Stimulated activated CD4-positive, alpha-beta T cell treated with anti-CD3 and anti-CD28 coated beads, Interleukin-4, amount 100 ng/mL, for 48 hours (primary cell): ENCODE data around the gene BORCS6.
A peak's percentile ranks its signal among the peaks of the same experiment; 100 is the strongest.

Source experiments
- DNase-seq, 2 donors: peaks; one replicate each; pipeline ENCODE4 v3.0.0-alpha.2; 2020; ENCODE audit warnings: low read depth in 2 of 2

The BORCS6 gene

GRCh38 chr17:8210761-8211458 lies 20.9 kb upstream of the BORCS6 start:
- DNase-seq, result no peak

- peak; percentile 88 to 92 for DNase-seq
Measured at GRCh38 chr17:8209907-8210760, 20.2 kb upstream of the BORCS6 start, which contains the start of gene AURKB. Gene AURKB (minus strand): TSS chr17:8210575. CDS start chr17:8210224, 351 bp downstream.

DNA sequence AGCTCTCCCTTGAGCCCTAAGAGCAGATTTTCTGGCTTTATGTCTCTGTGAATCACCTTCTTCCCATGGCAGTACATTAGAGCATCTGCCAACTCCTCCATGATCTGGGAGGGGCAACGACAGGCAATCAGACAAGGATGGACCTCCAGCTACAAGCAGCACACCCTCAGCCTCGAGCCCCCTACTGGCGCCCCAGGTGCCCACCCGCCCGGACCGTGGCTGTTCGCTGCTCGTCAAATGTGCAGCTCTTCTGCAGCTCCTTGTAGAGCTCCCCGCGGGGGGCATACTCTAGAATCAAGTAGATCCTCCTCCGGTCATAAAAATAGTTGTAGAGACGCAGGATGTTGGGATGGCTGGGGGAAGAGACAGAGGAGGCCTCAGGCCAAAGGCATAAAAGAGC lies 16.6 kb upstream of the BORCS6 start:
- no peak for DNase-seq

DNA sequence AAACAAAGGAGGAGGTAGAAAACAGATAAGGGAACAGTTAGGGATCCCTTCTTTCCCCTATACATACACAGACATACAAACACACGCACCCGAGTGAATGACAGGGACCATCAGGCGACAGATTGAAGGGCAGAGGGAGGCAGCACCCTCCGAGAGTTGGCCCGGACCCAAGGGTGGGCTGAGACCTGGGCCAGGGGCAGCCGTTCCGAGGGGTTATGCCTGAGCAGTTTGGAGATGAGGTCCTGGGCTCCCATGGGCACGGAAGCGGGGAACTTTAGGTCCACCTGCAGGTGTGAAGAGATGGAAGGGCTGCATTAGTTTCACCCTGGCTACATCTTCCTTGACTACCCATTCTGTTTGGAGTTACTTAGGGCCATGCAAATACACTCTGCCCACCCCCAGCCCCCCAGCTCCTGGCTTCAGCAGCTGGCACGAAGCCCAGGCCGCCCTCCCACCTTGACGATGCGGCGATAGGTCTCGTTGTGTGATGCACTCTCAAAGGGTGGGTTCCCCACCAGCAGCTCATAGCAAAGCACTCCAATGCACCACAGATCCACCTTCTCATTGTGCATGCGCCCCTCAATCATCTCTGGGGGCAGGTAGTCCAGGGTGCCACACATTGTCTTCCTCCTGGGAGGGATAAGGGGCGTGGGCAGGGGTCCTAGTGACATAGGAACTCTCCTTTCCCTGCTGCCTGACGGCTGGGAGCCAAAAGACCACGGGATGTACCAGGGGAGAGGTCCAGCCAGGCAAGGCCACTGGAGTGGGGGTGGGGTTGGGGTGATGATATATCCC lies 15.0 kb upstream of the BORCS6 start:
- DNase-seq, result no peak

- DNase-seq, result peak in 1 of 2 donors; percentile 49
Measured at GRCh38 chr17:8192070-8192815, 2.3 kb upstream of the BORCS6 start.

GRCh38 chr17:8190506-8190905 lies 526 bp upstream of the BORCS6 start:
- DNase-seq, result no peak

DNA sequence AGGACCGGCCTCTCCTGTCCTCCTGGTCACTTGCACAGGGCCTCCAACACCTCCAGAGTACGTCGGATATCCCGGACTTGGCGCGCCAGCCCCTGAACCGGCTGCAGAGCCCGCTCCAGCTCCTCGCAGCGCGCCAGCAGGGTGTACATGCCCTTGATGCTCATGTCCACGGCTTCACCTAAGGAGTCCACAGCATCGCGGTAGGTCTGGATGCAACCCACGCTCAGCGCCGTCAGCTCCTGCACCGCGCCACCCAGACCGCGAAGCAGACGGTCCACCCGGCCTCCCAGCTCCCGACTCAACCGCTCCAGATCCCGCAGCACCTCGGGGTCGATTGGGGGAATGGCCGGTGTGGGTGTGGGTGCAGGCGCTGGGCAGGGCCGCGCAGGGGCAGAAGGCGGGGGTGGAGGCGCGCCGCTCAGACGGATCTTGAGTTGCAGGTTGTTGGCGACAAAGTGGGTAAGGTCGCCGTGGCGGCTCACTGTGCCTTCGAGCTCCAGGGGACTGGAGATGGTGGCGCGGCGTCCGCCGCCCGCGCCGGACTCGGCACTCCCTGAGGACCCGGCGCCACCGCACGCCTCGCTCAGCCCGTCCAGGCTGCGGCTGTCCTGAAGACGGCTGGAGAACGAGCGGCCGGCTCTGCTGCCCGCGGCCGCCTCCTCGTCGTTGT lies 804 bp downstream of the BORCS6 start:
- no peak for DNase-seq

GRCh38 chr17:8188263-8188839 lies 1.6 kb downstream of the BORCS6 start:
- no peak for DNase-seq

GRCh38 chr17:8187517-8188262 lies 2.3 kb downstream of the BORCS6 start:
- DNase-seq, result peak; percentile 83 to 94

DNA sequence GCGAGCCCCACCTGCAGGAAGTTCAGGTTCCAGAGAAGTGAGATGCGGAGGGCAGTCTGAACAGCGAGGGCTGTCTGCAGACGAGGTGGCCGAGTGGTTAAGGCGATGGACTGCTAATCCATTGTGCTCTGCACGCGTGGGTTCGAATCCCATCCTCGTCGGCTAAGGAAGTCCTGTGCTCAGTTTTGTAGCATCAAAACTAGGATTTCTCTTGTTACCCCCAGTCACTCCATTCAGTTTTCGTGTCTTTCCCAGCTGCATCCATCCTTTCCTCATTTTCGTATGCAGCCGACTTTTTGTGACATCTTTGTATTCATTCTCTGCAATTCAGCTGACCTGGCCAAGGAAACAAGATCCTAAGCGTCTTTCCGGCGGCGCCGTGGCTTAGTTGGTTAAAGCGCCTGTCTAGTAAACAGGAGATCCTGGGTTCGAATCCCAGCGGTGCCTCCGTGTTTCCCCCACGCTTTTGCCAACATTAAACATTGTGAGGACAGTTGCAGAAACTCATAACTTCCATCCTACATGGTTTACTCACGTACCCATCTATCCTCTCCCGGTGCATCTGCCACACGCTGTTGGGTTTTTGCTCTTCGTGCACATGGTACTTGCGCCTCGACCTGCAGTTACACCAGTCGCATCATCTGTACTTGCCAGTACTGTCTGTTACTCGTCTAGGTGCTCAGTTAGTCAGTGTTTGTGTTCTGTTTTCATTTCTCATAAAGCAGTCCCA lies 3.0 kb downstream of the BORCS6 start:
- DNase-seq, result peak; percentile 90 to 99

DNA sequence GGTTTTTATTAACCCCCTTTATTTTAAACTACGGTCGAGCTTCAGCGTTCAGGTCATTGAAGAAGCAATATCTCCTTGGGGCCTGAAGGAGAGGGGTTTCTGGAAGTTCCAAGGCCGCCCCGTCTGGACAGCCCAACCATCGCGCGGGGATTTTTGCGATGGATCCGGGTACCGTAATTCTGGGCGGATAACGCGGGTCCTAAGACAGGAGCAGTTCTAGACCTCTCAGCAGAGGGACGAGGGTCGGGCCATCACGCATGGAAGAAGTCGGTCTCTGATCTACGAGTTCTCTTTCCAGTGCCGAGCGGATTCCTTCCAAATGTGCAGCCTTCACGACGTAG lies 3.6 kb downstream of the BORCS6 start:
- no peak for DNase-seq

DNA sequence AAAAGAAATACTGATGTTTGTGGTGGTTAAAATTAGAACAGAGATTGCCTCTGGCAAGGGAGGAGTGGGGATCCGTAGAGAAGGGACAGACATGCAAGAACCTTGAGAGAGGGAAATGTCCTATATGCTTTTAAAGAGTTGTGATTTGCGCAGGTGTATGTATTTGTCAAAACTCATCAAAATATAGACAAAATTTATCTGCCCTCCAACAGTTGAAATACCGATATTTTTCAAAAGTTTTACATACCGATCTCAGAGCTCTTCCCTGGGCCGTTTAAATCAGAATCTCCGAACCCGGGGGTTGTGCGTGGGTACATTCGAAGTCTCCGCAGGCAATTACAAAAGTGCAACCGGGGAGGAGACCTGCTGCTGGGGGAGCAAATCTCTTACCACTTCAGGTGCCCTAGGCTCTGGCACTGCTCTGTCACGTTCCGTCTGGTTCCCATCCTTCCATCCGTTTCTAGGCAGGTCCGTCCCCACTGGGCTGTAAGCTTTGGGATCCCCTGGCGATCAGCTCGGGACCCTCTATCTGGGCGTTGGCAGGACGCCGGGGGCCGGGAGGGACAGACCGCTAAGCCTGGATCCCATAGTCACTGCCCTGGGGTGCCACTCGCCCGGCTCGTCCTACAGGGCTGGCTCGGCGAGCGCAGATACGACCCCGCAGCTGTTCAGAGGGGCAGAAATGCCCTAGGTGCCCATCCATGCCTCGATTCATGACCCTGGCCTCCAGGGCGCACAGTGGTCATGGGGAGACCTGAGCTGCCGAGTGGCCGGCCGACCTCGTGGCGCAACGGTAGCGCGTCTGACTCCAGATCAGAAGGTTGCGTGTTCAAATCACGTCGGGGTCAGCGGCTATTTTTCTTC lies 4.2 kb downstream of the BORCS6 start:
- peak; percentile 83 to 98 for DNase-seq

GRCh38 chr17:8176998-8177731 lies 12.8 kb downstream of the BORCS6 start:
- DNase-seq, result no peak

GRCh38 chr17:8176197-8176940 lies 13.6 kb downstream of the BORCS6 start, which contains the start of gene TMEM107:
Gene TMEM107 (minus strand): TSS chr17:8176380. CDS start chr17:8176286, 94 bp downstream.
- peak; percentile 79 to 87 for DNase-seq

DNA sequence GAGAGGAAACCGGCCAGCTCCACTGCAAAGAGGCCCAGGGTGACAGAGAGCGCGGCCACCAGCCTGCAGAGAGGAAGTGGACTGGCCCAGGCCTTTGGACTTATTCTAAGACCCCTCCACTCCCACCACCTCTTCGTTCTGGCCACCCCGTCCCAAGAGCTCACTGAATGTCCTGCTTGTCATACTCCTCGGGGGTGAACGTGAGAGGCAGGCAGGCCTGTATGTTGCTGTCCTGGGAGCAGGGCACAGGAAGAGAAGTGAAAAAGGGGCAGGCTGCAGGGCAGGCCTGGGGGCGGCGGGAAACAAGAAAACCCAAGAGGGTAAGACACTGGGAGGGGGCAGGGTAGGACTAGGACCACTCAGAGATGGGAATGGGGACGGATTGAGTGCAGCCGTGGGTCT lies 14.2 kb downstream of the BORCS6 start:
- DNase-seq, result no peak

DNA sequence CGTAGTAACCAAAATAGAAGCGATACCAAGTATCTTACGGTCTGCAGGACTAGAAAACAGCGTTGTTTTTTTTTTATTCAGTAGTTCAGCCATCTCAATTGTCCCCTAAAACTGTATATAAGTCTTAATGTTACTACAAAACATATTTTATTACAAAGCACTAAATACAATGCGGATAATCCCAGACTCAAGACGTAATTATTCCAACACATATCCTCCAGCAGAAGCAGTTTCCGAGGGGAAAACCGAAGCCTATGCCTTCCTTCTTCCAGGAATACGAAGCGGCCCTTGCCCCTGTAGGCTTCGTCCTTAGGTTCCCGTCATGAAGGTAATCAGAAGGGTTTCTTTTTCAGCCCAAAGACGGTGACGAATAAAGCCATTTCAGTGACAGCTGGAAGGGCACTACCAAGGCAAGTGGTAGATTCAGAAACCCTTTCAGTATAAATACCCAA lies 16.1 kb downstream of the BORCS6 start:
- DNase-seq, result no peak
